NCI-H2029 (cell line): ENCODE results near the gene A4GALT.

ENCODE experiments used
- DNase-seq: peaks from one replicate; lab custom pipeline; 2025; lab: John Stamatoyannopoulos, UW

A4GALT gene

GRCh38 chr22:42702675-42703074 is 18.0 kb downstream of the A4GALT start:
- DNase-seq = no peak

GRCh38 chr22:42701694-42702093 is 19.0 kb downstream of the A4GALT start:
- no peak for DNase-seq

GRCh38 chr22:42700901-42701300 is 19.8 kb downstream of the A4GALT start:
- DNase-seq = no peak

DNA sequence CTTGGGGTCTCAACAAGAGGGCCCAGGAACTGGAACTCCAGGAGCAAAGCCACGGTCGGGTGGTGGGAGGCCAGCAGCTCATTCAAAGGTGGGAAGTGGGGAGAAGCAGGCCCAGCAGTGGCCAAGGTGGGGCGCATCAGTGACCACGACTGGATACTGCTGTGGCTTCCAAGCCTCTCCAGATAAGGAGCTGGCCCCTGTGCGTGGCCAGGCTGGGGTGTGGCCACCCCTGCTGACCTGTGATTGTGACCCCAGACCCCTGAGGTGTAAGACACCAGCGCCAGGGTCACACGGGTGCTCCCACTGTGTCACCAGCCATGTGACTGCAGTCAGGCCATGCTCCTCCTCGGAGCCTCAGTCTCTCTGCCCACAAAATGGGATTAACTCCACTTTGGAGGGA is 20.3 kb downstream of the A4GALT start:
- DNase-seq = no peak

- no peak for DNase-seq
Observed at GRCh38 chr22:42699976-42700352, 20.7 kb downstream of the A4GALT start.

GRCh38 chr22:42699281-42699975 is 21.2 kb downstream of the A4GALT start:
- no peak for DNase-seq

DNA sequence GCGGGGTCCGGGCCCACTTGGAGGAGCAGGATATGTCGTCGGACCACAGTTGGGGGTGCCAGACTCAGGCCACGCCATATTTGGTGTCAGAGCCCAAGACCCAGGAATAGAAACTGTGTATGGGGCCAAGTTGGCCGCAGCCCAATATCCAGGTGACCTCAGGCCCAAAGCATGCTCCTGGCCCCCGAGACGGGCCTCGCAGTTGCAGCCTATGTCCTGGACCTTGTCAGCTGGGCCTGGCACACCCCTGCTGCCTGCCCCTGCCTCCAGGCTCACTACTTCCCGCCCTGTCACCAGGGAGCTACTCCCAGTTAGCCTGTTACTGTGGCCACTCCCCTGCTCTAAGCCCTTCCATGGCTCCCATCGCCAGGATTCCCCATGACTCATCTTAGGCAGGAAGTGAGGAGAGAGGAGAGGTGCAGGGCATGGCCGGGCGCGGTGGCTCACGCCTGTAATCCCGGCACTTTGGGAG is 23.1 kb downstream of the A4GALT start:
- DNase-seq = no peak

GRCh38 chr22:42696331-42696967 is 24.2 kb downstream of the A4GALT start:
- no peak for DNase-seq

- DNase-seq = no peak
Observed at GRCh38 chr22:42695294-42695693, 25.4 kb downstream of the A4GALT start.

DNA sequence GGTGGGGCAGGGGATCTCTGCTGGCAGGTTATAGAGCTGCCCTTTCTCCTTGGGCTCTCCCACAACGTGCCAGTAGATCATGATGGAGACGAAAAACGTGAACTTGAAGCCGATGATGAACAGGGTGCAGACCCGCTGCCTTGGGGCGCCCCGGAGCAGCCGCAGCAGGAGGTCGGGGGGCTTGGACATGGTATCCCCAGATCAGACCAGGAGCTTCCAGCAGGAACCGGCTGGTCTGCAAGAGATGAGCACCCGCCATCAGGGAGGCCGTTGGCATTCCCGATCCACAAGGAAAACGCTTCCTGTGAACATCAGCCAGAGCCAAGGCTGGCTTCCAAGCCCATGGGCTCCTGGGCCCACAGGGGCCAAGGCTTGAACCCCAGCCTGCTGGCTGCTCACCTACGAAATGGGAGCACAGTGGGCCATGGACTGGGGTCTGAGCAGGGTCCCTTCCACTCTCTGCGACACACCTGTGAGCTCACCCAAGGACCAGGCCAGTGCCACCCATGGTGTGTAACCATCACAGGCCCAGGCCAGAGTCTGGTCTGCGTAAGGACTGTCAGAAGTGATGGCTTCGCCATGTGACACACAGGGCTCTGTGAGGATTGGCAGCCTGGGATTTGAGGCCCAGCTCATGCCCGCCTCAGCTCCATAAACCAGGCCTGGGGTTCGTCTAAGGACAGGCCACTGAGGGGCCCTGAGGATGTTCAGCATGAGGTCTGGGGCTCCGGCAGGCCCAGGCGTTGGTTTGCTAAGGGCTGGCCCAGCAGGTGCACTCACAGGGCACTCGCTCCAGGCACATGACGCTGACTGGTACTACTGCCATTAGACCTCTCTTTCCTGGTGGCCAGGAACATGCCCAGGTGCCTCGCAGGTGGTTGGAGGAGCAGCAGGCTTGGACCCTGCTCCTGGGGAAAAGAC is 26.6 kb downstream of the A4GALT start:
- DNase-seq = no peak

- no peak for DNase-seq
Observed at GRCh38 chr22:42693055-42693762, 27.5 kb downstream of the A4GALT start.

GRCh38 chr22:42692239-42693054 is 28.2 kb downstream of the A4GALT start:
- no peak for DNase-seq

GRCh38 chr22:42691440-42691839 is 29.2 kb downstream of the A4GALT start:
- no peak for DNase-seq

GRCh38 chr22:42688241-42689211 is 32.1 kb downstream of the A4GALT start:
- DNase-seq = peak; percentile 46

GRCh38 chr22:42686756-42687491 is 33.7 kb downstream of the A4GALT start:
- no peak for DNase-seq

DNA sequence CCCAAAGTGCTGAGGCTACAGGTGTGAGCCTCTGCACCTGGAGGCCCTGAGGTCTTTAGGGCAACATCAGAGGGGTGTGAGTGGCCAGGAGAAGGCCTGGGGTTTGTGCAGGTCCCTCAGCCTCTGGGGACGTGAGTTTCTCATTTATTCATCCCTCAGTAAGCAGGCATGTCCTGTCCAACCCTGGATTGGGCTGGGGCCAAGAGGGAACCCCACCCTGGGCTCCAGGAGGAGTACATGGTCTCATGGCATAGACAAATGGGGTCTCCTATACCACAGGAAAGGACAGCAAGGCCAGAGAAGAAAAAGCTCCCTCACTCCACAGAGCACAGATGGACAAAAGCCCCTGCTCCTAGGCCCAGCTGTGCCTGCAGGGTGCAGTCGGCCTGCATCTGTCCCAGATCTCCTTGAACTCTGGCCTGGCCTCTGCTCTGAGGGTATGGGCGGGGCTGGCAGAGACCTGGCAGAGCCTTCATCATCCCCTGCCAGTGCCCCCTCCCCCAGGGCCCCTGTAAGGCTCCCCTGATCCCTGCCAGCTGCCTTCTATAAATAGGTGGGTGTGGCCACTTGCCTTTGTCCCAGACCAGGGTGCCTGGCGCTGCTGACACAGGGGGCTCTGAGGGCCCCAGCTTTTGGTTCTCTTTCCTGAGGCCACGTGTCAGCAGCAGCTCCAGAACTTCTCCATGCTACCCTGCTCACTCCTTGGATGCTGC is 34.6 kb downstream of the A4GALT start:
- no peak for DNase-seq

DNA sequence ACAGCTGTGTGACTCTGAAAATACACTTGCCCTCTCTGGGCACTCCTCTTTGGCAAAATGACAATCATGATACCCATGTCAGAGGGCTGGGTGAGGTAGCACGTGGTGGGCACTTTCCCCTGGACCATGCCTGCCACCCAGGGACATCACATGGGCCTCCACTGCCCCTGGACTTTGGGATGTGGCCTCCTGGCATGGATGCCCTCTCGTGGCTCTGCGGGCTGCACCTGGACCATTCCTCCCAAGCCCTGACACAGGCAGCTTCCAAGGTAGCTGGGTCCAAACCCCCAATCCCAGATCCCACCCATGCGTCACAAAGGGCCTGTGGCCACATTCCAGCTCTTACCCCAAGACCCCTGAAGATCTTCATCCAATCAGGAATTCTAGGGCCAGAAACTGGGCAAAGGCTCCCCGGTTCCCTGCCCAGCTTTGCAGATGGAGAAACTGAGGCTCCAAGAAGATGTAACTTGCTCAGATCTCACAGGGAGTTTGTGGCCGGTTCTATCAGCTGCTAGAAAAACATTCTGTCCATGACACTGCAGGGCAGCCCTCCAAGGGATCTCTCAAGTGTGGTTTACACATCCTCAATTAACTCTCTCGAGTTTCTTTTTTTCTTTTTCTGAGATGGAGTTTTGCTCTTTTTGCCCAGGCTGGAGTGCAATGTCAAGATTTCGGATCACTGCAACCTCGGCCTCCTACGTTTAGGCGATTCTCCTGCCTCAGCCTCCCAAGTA is 36.0 kb downstream of the A4GALT start:
- no peak for DNase-seq
